GM21367 (cell line): Measurements from ENCODE around the gene SYCE3.

Experiments used
- ATAC-seq: cut with Tn5 transposase; IDR thresholded peaks from one replicate; pipeline ENCODE4 v1.9.1; 2021; ENCODE audit not compliant: unreplicated experiment

The SYCE3 gene

DNA sequence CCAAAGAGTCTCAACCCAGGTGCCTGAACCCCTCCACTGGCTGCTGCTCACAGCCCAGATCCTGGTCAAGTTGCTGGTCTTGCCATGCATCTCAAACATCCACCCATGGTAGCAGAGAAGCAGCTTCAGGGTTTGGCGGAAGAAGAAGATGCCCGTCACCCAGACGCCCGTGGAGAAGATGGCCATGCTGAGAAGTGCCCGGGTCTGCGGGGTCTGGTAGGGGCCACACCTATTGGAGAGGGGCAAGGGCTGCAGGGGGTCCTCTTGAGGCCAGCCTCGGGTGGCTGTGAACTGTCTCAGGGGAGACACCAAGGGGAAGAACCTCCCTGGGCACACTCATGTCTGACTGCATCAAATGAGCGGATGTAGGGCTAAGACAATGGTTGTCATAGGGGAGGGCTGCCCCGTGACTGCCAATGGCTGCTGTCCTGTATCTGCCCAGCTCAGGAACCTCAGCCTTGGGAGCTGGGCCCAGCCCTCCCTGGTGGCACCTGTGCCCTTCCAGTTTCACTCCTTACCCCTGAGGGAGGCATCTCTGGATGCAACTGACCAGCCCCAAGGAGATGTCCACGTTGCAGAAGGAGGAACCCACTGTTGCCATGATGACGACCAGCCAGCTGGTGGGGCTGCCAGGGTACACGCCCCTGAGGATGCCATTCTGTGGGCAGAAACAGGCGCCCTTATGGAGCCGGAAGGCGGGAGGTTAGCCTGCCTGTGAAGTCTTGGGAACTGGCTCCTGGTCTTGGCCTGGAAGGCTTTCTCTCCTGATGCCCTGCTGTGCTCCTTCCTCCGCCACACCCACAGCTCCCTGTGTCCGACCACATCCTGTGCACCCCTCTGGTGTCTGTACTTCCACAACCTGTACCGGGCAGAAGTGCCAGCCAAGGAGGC, 14.3 kb upstream of the SYCE3 start:
- ATAC-seq: no peak

DNA sequence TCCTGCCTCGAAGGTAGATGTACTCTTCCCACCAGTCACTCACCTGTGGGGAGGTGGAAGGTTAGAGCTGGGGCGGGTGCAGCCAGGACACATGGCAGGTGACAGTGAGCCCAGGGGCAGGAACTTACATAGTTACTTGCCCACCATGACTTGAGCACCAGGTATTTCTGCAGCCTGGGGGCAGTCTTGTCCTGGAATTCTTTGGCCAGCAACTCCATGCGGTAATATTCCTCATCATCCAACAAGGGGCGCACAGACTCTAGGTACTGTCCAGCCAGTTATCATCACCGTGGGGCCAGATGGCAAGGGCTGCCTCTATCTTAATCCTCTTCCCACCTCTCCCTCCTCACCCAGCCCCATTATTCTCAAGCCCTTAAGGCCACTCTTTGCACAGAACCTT, 13.4 kb upstream of the SYCE3 start:
- no peak for ATAC-seq

DNA sequence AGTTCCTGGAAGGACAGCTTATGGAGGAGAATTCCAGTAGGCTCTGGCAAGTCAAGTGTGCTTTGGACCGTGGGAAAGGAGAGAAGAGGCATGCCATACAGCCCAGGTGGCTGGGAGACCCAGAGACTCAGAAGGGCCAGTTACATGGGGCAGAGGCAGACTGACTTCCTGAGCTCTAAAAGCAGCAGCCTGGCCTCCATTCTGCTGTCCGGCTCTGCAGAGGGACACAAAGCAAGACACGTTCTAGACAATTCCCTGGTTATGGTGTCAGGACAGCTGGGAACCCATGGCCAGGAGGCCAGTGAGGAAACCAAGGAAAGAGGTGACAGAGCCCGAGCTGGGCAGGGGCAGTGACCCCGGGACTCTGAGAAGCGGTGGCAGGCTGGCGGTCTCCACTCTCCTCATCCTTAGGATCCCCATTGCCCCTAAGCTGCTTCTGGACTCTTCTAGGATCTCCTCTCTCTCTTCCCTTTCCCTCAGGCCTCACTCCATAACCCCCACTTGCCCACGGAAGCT, 12.8 kb upstream of the SYCE3 start:
- no peak for ATAC-seq

DNA sequence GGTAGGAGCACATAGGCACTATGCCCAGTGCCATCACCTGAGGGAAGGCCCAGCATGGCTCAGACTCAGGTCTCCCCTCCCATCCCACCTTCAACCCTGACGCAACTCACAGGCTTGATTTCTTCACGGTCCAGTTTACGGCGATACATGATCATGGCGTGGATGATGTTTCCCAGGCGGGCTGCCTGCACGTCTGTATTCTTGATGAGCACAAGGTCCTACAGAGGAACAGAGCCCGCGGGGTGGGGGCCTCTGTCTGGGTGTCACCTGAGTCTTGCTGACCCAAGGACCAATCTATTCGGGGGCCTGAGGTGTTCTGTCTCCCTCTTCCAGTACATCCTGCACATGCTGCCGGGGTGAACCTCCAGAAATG, 11.7 kb upstream of the SYCE3 start:
- no peak for ATAC-seq

DNA sequence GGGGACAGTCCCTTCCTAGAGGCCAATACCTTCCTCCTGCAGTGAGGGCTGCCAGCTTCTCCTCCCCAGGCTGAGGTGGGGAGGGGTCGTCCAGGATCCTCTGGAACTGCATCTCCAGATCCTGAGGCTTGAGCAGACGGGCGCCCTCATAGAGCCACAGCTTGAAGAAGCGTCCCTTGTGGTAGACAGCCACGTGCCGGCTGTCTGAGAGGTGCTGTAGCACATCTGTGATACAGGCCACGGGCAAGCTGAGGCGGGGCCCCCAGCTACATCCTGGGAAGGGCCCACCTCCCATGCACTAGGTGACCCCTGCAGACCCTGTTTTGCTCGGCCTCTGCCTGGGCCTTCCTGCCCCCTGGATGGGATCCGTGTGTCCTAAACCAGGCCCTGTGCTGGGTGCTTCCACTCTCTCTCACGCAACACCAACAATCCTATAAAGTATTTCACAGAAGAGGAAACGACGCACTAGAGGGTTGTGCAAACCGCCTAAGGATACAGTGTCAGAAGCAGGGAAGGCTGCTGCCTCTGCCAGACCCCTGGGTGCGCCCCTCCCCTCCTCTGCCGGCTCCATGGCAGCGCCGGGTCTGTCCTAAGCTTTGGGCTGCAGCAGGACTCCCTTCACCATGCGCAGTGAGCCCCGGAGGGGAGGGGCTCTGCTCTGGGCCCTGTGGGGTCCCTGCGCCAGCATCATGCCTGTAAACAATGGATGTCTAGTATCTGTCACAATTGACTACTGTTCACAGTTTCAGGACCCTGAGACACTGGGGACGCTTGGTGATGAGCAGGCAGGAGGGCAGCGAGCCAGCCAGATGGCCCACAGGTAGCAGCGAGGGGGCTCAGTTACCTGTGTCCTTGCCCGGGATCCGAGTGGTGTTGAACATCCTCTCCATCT, 11.0 kb upstream of the SYCE3 start:
- no peak for ATAC-seq

DNA sequence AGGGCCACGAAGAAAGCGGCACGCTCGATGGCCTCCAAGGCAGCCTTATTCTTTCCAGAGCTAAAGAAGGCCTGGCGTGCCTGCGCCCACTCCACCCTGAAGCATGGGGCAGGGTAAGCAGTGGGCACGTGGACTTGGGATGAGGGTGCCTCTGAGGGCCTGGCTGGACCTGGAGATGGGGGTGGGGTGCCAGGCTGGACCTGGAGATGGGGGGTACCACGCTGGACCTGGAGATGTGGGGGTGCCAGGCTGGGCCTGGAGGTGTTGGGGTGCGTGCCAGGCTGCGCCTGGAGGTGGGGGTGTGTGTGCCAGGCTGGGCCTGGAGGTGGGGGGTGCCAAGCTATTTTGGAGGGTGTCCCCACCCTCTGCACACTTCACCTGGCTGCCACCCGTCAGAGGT, 10.2 kb upstream of the SYCE3 start:
- ATAC-seq: no peak

DNA sequence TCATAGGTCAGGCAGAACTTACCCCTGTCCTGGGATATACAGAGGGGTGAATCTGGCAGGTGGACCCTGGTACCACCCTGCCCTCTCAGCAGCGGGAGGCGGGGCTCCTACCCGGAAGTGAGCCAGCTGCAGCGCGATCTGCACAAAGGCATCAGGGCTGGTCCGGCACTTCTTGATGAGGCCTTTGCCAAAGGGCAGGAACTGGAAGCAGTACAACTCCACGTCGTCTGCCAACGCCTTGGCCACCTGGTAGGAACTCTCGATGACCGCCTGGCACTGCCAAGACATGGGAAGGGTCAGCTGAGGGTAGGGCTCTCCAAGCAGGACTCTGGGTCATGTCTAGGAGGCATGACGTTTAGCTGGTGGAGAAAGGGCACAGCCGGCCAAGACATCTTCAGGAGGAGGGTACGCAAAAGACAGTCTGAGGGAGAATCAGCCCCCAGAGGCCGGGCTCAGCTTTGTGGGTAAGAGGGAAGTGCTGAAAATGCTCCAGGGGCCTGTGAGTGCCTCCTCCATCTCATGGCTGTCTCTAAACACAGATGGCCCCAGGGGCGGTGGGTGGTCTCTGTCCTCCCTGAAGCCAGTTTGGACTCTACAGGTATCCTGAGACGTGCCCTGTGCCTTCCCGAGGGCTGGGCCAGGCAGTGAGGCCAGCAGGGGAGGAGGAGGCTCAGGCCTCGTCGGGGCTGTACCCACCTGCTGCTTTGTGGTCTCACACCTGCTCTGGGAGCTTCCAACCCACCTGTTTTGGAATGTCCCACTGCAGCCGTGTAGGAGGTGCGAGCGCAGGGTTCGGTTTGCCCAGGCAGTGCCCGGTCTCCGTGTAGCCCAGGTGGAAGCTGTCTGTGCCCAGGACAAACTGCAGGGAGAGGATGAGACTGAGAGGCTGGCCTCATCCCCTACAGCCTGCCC, 8.8 kb upstream of the SYCE3 start:
- no peak for ATAC-seq

DNA sequence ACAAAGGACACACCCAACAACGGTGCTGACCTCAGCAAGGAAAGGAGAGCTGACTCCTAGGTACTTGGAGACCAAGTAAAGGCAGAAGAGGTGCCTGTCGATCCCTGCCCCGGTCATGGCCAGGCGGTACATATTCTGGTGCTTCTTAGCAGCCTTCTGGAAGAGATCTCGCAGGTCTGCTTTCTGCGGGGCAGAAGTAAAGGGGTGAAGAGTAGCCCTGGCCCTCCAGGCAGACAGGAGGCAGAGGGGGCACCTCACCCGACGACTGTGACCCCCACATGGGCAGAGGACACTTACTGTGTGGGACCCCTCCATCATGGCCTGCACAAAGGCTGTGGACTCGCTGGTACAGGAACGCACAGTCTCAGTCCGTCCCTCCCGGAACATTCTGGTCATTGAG, 8.1 kb upstream of the SYCE3 start:
- ATAC-seq: no peak

DNA sequence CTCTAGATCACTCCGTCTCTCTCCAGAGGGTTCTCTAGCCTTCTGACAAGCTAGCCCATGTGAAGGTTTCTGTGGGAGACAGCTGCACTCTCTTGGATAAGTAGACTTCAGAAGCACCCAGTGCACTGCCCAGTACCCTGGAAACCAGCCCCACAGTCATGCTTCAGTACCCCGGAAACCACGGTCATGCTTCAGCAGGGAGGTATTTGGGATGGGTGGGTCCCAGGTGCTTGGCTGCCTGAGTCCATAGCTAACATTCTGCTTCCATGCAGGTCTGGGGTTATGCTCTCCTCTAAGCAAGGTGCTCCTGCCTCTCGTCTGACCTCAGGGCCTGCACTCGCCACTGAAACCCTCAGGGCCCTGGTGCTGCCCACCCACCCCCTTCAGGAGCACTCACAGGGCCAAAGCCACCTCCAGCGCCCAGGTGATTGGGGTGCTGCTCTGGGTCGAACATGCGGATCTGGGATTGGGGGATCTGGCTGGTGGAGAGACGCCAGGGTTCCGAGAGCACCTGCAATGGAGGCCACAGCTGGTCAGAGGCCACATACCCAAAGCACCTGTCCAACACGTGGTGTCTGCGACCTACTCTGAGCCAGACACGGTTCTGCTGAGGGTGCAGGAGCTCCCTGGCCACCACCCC, 7.3 kb upstream of the SYCE3 start:
- ATAC-seq: no peak

DNA sequence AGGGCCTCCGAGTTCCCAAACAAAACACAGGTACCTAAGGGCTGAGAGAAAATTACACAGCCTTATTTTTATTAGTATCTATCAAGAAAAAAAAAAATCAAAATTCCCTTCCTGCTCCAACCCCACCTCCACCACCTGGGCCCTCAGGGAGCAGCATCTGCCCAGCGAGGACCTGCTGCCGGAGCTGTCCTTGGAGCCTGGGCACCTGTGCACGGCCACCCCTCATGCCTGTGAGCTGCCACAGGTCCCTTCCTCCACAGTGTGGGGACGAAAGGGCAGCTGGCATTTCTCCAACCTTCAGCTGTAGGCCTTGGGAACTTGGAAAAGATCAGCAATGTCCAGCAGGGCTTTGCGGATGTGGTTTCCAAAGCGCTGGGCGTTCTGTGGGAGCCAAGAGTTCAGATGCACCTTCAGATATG, 6.3 kb upstream of the SYCE3 start:
- ATAC-seq: no peak

DNA sequence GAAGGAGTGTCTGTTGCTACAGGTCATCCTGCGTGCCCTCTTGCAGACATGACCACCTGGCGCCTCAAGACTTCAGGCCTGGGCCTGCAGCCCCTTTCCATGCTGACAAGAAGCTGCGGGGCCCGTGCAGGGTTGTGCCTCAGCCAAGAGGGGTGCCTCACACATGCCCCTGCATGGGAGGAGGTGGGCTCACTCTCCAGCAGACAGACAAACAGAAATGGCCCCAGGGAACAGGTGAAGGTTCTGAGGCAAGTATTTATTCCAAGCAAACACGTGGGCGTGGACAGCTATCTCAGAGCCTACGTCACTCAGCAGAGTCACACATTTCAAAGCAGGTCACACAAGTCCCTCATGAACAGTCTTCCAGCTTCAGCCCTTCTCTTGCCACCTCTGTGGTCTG, 5.9 kb upstream of the SYCE3 start:
- no peak for ATAC-seq

DNA sequence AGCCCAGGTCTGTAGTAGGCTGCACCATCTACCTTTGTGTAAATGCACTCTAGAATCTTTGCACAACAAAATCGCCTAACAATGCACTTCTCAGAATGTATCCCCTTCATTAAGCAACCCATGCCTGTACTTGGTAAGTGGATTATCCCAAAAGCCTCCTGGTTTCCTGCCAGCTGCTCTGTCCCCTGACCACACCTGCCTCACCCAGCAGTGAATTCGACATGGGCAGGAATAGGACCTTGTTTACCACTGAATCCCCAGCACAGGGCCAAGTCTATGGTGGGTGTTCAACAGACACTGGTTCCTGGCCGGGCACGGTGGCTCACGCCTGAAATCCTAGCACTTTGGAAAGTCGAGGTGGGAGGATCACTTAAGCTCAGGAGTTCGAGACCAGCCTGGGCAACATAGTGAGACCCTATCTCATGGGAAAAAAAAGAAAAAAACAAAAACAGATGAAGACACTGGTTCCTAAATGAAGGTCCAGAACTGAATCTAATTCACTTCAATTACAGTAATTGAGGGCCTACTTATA, 5.1 kb upstream of the SYCE3 start:
- no peak for ATAC-seq

DNA sequence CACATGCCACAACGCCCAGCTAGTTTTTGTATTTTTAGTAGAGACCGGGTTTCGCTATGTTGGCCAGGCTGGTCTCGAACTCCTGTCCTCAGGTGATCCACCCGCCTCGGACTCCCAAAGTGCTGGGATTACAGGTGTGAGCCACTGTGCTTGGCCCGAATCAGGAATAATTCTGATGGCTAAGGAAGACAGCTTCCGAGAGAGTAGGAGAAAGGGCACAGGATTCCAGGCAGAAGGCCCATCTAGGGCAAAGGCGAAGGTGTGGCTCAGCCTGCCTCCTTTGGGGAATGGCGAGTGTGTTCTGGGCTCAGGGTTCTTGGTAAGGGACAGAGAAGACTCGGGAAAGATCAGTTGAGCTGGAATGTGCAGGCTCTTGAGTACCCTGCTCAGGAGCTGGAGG, 1.6 kb upstream of the SYCE3 start:
- ATAC-seq: no peak

DNA sequence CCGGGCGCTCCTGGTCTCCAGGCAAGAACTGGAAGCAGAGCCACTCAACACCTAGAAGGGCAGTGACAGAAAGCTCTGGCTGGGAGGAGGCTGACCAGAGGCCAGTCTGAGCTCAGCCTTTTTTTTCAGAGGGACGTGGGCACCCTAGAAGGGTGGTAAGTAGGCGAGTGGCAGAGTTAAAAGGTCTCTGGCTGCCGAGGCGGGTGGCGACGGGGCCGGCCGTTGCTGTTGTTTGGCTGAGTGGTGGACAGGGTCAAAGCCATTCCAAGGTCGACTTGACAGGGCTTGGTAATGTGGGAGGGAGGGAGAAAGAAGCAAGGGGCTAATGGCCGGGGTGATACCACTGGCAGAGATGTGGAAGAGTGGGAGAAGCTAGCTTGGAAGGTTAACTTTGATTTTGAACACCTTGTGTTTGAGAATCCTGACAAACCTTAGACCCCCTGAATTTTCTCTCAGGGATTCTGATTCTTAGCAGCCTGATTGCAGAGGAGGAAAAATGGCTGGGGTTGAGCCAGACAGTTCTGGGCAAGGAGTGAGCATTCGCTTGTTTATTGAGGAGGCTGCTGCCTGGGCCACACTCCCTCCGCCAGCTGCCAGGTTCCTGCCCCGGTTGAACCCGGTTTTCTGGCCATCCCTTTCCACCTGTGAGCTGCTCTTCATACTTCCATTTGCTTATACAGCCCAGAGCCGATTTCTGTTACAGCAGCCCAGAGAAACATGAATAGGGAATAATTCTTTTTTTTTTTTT, 868 bp upstream of the SYCE3 start:
- no peak for ATAC-seq

DNA sequence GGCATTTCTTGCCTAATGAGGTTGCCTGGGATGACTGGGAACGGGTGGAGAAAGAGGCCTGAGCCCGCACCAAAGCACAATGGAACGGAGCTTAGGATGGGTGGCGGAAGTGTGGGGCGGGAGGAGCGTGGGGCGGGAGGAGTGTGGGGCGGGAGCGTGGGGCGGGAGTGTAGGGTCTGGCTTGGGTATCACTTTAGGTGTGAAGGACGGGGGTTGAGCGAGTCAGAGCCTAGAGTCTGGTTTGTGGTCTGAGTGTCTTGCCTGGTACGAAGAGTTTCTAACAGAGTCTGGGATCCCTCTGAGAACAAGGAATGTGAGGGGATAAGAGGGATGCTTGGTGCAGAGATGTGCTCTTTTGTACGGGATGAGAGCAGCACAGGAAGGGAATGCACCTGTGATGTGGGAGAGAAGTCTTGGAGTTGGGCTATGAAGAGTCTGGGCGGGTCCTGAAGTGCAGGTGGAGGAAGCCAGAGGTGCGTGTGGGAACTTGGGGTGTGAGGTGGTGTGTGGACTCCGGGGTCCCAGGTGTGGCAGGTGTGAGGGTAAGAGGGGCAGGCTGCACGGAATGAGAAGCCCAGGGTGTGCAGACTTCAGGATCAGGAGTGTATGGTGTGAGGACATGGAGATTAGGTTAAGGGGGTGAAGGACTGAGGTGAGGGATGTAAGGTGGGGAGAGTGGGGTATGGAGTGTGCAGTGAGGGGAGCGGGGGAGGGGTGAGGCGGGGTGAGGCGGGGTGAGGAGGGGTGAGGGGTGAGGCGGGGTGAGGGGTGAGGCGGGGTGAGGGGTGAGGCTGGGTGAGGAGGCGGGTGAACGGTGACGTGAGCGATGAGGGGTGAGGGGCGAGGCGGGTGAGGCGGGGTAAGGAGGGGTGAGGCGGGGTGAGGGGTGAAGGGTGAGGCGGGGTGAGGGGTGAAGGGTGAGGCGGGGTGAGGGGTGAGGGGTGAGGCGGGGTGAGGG, 1.0 kb downstream of the SYCE3 start:
- ATAC-seq: no peak

DNA sequence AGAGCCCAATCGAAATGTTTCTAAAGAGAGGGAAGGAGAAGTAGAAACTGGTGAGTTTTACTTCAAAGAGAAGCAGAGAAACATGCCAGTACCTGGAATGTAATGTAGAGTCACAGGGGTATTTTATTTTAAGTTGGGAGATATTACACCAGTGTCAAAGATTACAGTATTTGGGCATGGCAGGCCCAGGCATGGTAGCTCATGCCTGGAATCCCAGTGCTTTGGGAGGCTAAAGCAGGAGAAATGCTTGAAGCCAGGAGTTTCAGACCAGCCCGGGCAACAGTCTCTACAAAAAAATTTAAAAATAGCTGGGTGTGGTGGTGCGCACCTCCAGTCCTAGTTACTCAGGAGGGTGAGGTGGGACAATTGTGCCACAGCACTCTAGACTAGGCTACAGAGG, 2.7 kb downstream of the SYCE3 start:
- no peak for ATAC-seq

DNA sequence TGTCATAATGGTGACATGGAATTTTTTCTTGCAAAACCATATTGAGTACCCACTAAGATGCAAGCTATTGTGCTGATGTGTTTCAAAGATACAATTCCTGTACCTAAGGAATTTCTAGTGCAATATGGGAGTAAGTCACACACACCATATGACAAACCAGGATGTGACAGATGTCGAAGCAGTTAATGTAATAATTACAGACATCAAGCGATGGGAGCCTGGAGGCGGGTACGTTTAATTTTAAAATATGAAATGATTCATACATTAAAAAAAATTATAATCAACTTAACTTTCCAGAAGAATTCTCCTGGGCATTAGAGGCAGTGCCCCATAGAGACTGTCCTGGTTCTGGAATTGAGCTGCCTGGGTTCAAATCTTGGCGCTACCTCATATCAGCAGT, 6.0 kb downstream of the SYCE3 start:
- ATAC-seq: no peak

DNA sequence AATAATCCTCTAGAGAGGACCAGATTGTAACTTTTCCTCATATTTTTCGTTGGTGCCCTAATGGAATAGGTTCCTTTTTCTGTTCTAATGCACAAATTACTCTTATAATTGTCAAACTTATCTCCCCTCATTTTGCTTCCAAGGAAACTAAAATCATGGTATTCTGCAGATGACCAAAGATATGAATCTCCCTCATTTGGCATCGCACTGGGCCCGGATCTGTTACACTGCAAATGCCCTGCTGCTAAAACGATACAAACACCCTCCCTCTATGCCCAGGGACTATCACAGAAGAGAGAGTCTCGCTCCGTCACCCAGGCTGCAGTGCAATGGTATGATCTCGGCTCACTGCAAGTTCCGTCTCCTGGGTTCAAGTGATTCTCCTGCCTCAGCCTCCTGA, 9.4 kb downstream of the SYCE3 start:
- no peak for ATAC-seq
